Mesothelial cell of epicardium (in vitro differentiated cells): ENCODE data around the gene PRKN. TPM values are rescaled to one million over a fixed set of nuclear protein-coding genes. Genes with fewer than 3 reads are reported as not detected.

ENCODE experiments used
- DNase-seq, 2 experiments: peaks; one replicate each; pipeline ENCODE4 v3.0.0; 2021; ENCODE audit warnings: low spot score in 2 of 2; ENCODE audit not compliant: unreplicated experiment in 2 of 2
- H3K27ac Mint-ChIP-seq: 2 replicates; pipeline ENCODE4 v1.8.0; 2021; ENCODE audit warnings: mixed read lengths
- H3K27me3 Mint-ChIP-seq: 2 replicates; pipeline ENCODE4 v1.8.0; 2021; ENCODE audit warnings: low read depth, mixed read lengths
- H3K36me3 Mint-ChIP-seq: 2 replicates; pipeline ENCODE4 v1.8.0; 2021; ENCODE audit warnings: mixed read lengths
- H3K4me1 Mint-ChIP-seq: 2 replicates; pipeline ENCODE4 v1.8.0; 2021; ENCODE audit warnings: mixed read lengths
- H3K4me3 Mint-ChIP-seq: 2 replicates; pipeline ENCODE4 v1.8.0; 2021; ENCODE audit warnings: mild to moderate bottlenecking, moderate library complexity, mixed read lengths
- H3K9me3 Mint-ChIP-seq: 2 replicates; pipeline ENCODE4 v1.8.0; 2021; ENCODE audit warnings: mixed read lengths
- total RNA-seq: library from RNA; stranded (reverse); gene quantifications from 3 replicates; pipeline ENCODE4 v1.2.1, GENCODE V29; 2021
- TF ChIP-seq, protein P1 (sequence below): fragments of 200-600 bp; sonication (generic); IDR thresholded peaks from one replicate; pipeline ENCODE4 v1.5.0; 2021; ENCODE audit warnings: antibody characterized with exemption; ENCODE audit not compliant: unreplicated experiment

The PRKN gene
- total RNA-seq, 1 donor from 2014 or later = 7.6 TPM

- Mint-ChIP-seq H3K27ac (no peak overlapping the region), H3K4me1 (peaks cover 6% of the 10 kb centered on the region), H3K4me3 (no peak overlapping the region), H3K36me3 (no peaks in the 10 kb centered on the region), H3K27me3 (peaks cover 2% of the 10 kb centered on the region), H3K9me3 (peaks cover 9% of the 10 kb centered on the region)
- TF ChIP-seq, protein P1, sequence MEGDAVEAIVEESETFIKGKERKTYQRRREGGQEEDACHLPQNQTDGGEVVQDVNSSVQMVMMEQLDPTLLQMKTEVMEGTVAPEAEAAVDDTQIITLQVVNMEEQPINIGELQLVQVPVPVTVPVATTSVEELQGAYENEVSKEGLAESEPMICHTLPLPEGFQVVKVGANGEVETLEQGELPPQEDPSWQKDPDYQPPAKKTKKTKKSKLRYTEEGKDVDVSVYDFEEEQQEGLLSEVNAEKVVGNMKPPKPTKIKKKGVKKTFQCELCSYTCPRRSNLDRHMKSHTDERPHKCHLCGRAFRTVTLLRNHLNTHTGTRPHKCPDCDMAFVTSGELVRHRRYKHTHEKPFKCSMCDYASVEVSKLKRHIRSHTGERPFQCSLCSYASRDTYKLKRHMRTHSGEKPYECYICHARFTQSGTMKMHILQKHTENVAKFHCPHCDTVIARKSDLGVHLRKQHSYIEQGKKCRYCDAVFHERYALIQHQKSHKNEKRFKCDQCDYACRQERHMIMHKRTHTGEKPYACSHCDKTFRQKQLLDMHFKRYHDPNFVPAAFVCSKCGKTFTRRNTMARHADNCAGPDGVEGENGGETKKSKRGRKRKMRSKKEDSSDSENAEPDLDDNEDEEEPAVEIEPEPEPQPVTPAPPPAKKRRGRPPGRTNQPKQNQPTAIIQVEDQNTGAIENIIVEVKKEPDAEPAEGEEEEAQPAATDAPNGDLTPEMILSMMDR = no peak
- DNase-seq = no peak
Measured at GRCh38 chr6:161626132-161626676, 1101.4 kb downstream of the PRKN start.

- Mint-ChIP-seq H3K27ac (no peak overlapping the region), H3K36me3 (no peaks in the 10 kb centered on the region), H3K9me3 (peaks cover 9% of the 10 kb centered on the region), H3K4me1 (no peaks in the 10 kb centered on the region), H3K4me3 (no peak overlapping the region), H3K27me3 (peaks cover 2% of the 10 kb centered on the region)
- TF ChIP-seq, protein P1 = no peak
- DNase-seq = no peak
Measured at GRCh38 chr6:161624111-161624510, 1103.5 kb downstream of the PRKN start.

DNA sequence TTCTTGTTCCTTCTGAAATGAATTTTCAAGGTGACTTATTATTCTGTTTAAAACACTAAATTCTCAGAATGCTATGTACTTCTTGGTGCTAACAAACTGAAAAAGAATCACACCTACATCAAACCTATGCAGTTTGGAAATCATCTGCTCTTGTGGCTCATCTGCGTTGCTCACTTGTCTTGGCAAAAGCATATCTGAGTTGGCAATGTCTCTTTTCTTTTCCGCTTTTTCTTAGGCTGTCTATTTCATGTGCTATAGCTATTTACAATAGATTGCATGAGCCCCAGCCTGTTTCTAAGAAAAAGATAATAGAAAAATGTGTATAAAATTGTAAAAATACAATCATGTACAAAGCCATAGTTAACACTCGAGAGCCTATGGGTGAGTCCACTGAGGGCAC lies 1104.8 kb downstream of the PRKN start:
- Mint-ChIP-seq H3K4me1 (no peaks in the 10 kb centered on the region), H3K27ac (no peak overlapping the region), H3K27me3 (peaks cover 2% of the 10 kb centered on the region), H3K4me3 (no peak overlapping the region), H3K9me3 (peaks cover 9% of the 10 kb centered on the region), H3K36me3 (no peaks in the 10 kb centered on the region)
- TF ChIP-seq, protein P1 = no peak
- no peak for DNase-seq

DNA sequence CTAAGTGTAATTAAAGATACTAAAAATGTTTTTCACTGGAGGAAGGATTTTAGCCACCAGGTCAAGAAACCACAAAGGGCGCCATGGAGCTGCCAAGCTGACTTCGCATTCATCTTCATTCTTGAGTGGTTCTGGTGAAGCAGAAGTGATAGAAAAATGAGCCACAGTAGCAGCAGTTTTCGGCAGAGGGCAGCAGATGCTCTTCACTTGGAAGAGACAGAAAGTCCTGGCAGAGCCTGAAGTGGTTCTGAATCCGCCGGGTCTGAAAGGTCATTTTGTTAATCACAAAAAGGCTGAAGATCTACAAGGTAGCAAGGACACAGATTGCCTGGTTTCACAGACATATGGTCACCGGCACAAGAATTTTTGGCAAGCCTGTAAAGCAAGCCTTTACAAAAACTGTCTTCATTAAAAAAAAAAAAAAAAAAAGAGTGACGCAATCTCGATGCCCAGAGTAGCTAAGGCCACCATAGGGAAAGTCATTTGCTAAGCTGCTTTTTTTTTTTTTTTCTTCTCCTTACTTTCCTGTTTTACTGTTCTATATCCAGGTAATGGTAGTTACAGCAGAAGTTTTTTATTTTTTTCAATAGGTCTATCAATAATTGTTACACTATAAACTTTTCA lies 1108.6 kb downstream of the PRKN start:
- TF ChIP-seq, protein P1 = no peak
- Mint-ChIP-seq H3K4me3 (no peak overlapping the region), H3K4me1 (no peaks in the 10 kb centered on the region), H3K36me3 (no peaks in the 10 kb centered on the region), H3K27ac (no peak overlapping the region), H3K27me3 (peaks cover 4% of the 10 kb centered on the region), H3K9me3 (no peaks in the 10 kb centered on the region)
- no peak for DNase-seq

- no peaks in the 10 kb centered on the region for H3K4me1 Mint-ChIP-seq
- peaks cover 31% of the 10 kb centered on the region for H3K9me3 Mint-ChIP-seq
- TF ChIP-seq, protein P1 = no peak
- no peak overlapping the region for H3K27ac Mint-ChIP-seq
- H3K27me3 Mint-ChIP-seq = peaks cover 2% of the 10 kb centered on the region
- no peaks in the 10 kb centered on the region for H3K36me3 Mint-ChIP-seq
- no peak overlapping the region for H3K4me3 Mint-ChIP-seq
- DNase-seq = no peak
Measured at GRCh38 chr6:161613711-161614110, 1113.9 kb downstream of the PRKN start.
